Epithelial cell of esophagus (primary cell): ENCODE data around the gene SUCLA2.
A peak's percentile ranks its signal among the peaks of the same experiment; 100 is the strongest.

ENCODE experiments used
- DNase-seq: peaks from one replicate; pipeline ENCODE4 v3.0.0; 2010; ENCODE audit warnings: low read depth
- H3K4me3 ChIP-seq: 2 replicates; pipeline ENCODE4 v1.5.1; 2011; ENCODE audit warnings: mild to moderate bottlenecking, low read length, control low read depth
- TF ChIP-seq, protein P1 (sequence below): IDR thresholded peaks from 2 replicates; pipeline ENCODE4 v1.5.1; 2011; ENCODE audit warnings: low read depth, mild to moderate bottlenecking, low read length, control low read depth, inconsistent platforms; ENCODE audit not compliant: insufficient read depth; ENCODE audit errors: missing control alignments

The SUCLA2 gene

DNA sequence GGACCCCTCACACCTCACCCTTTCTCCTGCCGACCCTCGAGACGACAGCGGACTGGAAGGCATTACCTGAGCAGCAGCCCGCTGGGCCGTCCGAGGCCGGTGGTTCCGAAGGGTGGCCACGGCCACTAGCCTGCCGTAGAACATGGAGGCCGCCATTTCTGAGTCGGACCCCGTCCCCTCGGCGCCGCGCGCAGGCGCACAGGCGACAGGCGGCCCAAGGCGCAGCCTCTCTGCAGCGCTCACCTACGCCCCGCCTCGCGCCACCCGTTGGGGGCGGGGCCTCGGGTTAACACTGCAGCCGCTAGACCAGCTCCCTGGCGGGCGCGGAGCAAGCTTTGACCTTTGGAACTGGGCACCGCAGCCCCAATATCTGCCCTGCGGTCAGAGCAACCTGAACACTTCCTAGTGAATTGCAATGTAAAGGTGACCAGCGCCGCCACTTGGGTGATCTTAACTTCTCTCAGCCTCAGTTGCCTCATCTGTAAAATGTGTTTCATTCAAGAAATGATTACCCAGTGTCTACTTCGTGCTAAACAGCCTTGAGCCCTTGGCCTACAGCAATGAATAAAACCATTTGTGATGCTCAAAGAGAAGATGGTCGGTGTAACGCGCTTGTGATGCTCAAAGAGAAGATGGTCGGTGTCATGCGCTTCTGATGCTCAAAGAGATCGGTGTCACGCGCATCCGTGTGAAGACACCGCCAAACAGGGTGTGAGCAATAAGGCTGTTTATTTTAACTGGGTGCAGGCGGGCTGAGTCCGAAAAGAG lies at the start of gene SUCLA2:
SUCLA2 (minus strand) TSS at position 160 of the 768 bp plus-strand sequence; CDS start at position 156, 4 bp downstream.
- H3K4me3 ChIP-seq: peak within 1 kb of the TSS; percentile 97
- TF ChIP-seq, protein P1, sequence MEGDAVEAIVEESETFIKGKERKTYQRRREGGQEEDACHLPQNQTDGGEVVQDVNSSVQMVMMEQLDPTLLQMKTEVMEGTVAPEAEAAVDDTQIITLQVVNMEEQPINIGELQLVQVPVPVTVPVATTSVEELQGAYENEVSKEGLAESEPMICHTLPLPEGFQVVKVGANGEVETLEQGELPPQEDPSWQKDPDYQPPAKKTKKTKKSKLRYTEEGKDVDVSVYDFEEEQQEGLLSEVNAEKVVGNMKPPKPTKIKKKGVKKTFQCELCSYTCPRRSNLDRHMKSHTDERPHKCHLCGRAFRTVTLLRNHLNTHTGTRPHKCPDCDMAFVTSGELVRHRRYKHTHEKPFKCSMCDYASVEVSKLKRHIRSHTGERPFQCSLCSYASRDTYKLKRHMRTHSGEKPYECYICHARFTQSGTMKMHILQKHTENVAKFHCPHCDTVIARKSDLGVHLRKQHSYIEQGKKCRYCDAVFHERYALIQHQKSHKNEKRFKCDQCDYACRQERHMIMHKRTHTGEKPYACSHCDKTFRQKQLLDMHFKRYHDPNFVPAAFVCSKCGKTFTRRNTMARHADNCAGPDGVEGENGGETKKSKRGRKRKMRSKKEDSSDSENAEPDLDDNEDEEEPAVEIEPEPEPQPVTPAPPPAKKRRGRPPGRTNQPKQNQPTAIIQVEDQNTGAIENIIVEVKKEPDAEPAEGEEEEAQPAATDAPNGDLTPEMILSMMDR: no peak
- peak; percentile 92 for DNase-seq

DNA sequence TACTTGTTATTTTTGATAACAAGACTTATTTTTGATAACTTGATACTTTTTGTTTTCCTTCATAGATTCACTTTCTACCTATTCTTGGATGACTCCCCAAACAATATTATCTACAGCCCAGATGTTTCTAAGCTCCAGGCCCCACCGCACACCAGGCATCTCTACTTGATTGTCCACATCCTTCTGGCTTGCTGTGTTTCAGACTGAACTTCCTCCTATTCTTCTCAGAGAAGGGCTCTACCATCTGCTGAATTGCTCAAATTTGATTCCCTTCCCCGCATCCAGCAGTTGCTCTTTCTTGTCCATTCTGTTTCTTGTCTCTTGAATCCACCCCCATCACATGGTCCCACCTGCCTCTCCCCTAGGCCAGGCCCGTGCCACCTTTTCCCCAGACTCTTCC lies 49.5 kb upstream of the SUCLA2 start:
- TF ChIP-seq, protein P1: no peak
- no peak for DNase-seq
- H3K4me3 ChIP-seq: no peak overlapping the region

DNA sequence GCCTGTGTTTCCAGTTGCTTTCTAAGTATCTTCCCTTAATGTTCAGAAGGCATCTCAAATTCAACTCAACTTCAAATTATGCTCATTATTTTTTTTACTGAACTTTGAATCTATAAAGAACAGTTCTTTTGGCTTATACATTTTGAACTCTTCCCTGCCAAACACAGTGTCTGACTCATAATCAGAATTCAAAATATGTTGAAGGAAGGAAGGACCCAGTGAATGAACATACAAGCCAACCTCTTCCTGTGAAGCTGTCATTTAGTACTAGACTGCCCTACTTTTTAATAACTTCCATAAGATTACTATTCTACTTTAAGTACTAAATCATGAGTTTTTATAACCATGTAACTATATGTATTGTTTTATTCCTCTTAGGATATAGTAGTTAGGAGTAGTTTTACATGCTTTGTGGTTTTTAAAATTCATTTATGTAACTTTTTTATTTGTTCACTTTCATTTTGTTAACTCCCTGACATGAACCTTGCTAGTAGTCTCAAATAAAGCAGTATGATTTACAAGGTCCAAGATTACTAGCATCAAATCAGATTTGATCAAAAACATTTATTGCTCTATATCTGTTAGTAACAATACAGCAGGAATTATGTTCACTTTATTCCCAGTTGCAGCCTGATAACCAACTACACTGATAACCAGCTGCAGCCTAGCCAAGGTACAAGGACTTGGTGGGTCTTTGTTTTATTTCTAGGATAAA lies 42.9 kb upstream of the SUCLA2 start:
- DNase-seq: no peak
- H3K4me3 ChIP-seq: no peak overlapping the region
- TF ChIP-seq, protein P1: no peak

DNA sequence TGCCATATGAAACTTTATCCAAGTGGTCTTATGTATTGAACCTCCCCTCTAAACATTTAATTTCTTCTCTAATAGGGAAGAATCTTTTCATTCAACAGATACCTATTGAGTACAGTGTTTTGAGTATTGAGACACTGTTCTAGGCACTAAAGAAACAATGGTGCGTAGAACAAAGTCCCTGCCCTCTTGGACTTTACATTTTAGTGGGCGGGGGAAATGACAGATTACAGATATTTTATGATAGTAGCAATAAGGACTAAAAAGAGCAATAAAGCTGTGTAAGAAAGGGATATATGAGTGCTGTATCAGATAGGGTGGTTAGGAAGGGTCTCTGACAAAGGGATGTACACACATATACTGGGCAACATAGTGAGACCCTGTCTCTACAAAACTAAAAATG lies 41.8 kb upstream of the SUCLA2 start:
- TF ChIP-seq, protein P1: no peak
- no peak for DNase-seq
- H3K4me3 ChIP-seq: no peak overlapping the region

DNA sequence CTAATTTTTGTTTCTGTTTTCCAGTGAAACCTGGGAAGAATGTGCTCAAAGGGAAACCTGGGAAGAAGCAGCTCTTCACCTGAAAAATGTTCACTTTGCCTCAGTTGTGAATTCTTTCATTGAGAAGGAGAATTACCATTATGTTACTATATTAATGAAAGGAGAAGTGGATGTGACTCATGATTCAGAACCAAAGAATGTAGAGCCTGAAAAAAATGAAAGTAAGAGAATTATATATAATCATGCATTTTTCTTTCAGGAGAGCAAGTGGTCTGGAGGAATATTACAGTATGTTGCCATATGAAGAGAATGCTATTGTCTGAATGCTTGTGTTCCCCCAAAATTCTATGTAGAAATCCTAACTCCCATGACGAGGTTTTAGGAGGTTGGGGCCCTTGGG lies 39.8 kb upstream of the SUCLA2 start:
- TF ChIP-seq, protein P1: no peak
- no peak for DNase-seq
- H3K4me3 ChIP-seq: no peak overlapping the region

DNA sequence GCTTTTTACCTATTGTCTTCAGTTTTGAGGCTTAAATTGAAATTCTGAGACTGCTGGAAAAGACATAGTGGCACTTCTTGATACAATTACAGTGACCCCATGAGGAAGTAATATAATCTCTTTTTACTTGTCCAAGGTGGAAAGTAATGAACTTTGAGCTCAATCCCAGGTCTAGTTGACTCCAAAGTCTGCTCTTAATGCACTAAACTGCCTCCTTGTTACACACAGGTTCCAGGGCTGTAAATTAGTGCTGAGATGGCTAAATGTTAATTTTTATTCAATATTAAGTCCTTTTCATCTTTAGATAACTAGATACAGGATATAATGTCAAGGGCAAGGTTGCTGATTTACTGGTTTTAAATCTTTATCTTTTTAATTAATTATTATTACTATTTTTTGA lies 39.0 kb upstream of the SUCLA2 start:
- no peak overlapping the region for H3K4me3 ChIP-seq
- TF ChIP-seq, protein P1: no peak
- no peak for DNase-seq

DNA sequence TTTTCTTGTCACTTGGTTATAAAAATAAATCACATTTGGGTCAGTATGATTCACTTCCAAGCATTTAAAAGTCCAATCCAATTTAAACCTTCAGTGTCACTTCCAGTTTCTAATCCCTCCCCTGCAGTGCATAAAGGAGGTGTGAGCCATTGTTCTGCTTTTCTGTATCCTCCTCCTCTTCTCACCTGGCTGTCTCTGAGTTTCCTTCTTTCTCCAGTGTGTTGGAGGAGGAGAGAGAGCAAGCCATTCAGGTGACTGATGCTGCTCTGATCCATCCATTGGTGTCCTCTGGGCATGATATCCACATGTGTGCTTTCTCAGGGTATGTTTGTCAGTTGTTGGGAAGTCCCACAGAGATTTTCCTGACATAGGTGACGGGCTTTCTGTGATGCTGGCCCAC lies 37.7 kb upstream of the SUCLA2 start:
- H3K4me3 ChIP-seq: peak overlapping the region; percentile 82
- DNase-seq: peak; percentile 32
- TF ChIP-seq, protein P1: no peak
